ENCODE measurements around the gene FRS3.

DNA sequence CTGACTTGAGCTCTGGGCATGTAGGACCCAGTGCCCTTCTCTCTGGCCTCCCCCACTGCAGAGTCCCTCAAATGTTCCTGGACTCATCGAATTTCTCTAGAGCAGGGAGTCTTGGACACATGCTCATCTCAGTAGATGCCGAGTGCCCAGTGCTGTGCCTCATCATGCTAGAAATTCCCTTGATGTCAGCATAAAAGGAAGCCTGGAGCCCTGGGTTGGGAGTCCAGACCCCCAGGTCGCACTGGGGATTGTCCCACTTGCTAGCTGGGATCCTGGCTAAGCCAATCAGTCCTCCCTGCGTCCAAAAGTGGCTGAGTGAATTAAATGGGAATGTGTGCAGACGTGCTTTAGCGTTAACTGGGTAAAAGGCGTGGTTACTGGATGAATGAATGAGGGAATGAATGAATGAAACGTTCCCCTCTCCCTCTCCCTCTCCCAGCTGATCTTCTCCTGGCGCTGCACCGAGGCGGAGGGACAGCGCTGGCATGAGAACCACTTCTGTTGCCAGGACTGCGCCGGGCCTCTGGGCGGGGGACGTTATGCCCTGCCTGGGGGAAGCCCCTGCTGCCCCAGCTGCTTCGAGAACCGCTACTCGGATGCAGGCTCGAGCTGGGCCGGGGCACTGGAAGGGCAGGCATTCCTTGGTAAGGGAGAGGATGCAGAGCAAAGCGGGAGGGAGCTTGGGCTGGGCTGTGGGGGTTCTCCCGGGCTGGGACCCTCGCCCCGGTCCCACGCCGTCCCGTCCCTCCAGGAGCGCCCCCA is 6.2 kb upstream of the FRS3 start:
- no peak for TF ChIP-seq POLR2AphosphoS5 (IDR thresholded peaks at IDR 0.05; ENCODE audit: low read depth, low read length)
- TF ChIP-seq SIN3A (IDR thresholded peaks at IDR 0.05; ENCODE audit: borderline replicate concordance, insufficient read depth, low read length) = no peak
